IMR-90 (cell line): ENCODE data around the gene PLS1. TPM values are rescaled to one million over a fixed set of nuclear protein-coding genes. Genes with fewer than 3 reads are reported as not detected.

Experiments
- ATAC-seq: fragments of 200-7000 bp; cut with Tn5 transposase; 2 replicates; pipeline ENCODE4 v1.9.1; 2020; ENCODE audit warnings: low read depth, mild to moderate bottlenecking, moderate library complexity
- BruUV-seq: library from RNA; stranded (reverse); fragments of 400-500 nt; replicated peaks from 2 replicates; lab custom pipeline; 2021; lab: Mats Ljungman, UMichigan
- CTCF ChIA-PET: fragments of 300-600 bp; formaldehyde crosslinking; extraction: SDS; loops from one replicate; lab custom pipeline; 2021; ENCODE audit warnings: antibody characterized with exemption; lab: Yijun Ruan, JAX
- POLR2A ChIA-PET: fragments of 300-600 bp; sonication (Branson Sonifier 250); formaldehyde crosslinking; loops from one replicate; lab custom pipeline; 2022; ENCODE audit warnings: antibody characterized with exemption; ENCODE audit not compliant: unreplicated experiment; lab: Charles Lee
- DNase-seq: peaks from one replicate; pipeline ENCODE4 v3.0.0; 2013
- H2AFZ ChIP-seq: replicated peaks from 2 replicates; pipeline ENCODE3; 2013; ENCODE audit warnings: low read length, mild to moderate bottlenecking; ENCODE audit not compliant: poor library complexity
- H2AK5ac ChIP-seq: 2 replicates; pipeline ENCODE4 v1.6.1; 2013; ENCODE audit warnings: low read depth, low read length, inconsistent platforms
- H2AK9ac ChIP-seq: replicated peaks from 2 replicates; pipeline ENCODE3; 2013; ENCODE audit warnings: mild to moderate bottlenecking, low read depth, low read length, moderate library complexity; ENCODE audit not compliant: poor library complexity
- H2BK120ac ChIP-seq: 2 replicates; pipeline ENCODE4 v1.6.1; 2013; ENCODE audit warnings: low read depth, low read length, inconsistent platforms
- H2BK15ac ChIP-seq: 3 replicates; pipeline ENCODE4 v1.6.1; 2013; ENCODE audit warnings: low read depth, low read length, inconsistent platforms
- H2BK20ac ChIP-seq: 2 replicates; pipeline ENCODE4 v1.6.1; 2013; ENCODE audit warnings: low read depth, mild to moderate bottlenecking, inconsistent platforms, low read length, moderate library complexity
- H2BK5ac ChIP-seq: 2 replicates; pipeline ENCODE4 v1.6.1; 2013; ENCODE audit warnings: mild to moderate bottlenecking, low read depth, low read length, inconsistent platforms; ENCODE audit not compliant: poor library complexity, severe bottlenecking
- H3K14ac ChIP-seq: replicated peaks from 2 replicates; pipeline ENCODE4 v1.6.1; 2013; ENCODE audit warnings: low read depth, low read length, inconsistent platforms
- H3K18ac ChIP-seq: 2 replicates; pipeline ENCODE4 v1.6.1; 2013; ENCODE audit warnings: low read depth, low read length, control low read depth
- H3K23ac ChIP-seq: 2 replicates; pipeline ENCODE4 v1.6.1; 2013; ENCODE audit warnings: low read depth, low read length, inconsistent platforms
- H3K27ac ChIP-seq: 2 replicates; pipeline ENCODE4 v1.5.1; 2013; ENCODE audit warnings: mild to moderate bottlenecking, control low read depth, low read length; ENCODE audit not compliant: insufficient read depth
- H3K27me3 ChIP-seq: 2 replicates; pipeline ENCODE4 v1.6.1; 2013; ENCODE audit warnings: low read length; ENCODE audit not compliant: control insufficient read depth, insufficient read depth
- H3K36me3 ChIP-seq: 2 replicates; pipeline ENCODE4 v1.6.1; 2013; ENCODE audit warnings: low read length, mixed read lengths; ENCODE audit not compliant: control insufficient read depth, insufficient read depth
- H3K4ac ChIP-seq: 2 replicates; pipeline ENCODE4 v1.6.1; 2013; ENCODE audit warnings: low read depth, low read length, inconsistent platforms
- H3K4me1 ChIP-seq: 2 replicates; pipeline ENCODE4 v1.6.1; 2013; ENCODE audit warnings: low read length, mixed read lengths; ENCODE audit not compliant: control insufficient read depth, insufficient read depth
- H3K4me2 ChIP-seq: 2 replicates; pipeline ENCODE4 v1.6.1; 2013; ENCODE audit warnings: low read depth, mild to moderate bottlenecking, control low read depth, low read length, moderate library complexity
- H3K4me3 ChIP-seq: 2 replicates; pipeline ENCODE4 v1.5.1; 2013; ENCODE audit warnings: low read depth, mild to moderate bottlenecking, control low read depth, low read length, moderate library complexity; ENCODE audit not compliant: insufficient read depth
- H3K56ac ChIP-seq: 2 replicates; pipeline ENCODE4 v1.6.1; 2013; ENCODE audit warnings: low read length, inconsistent platforms; ENCODE audit not compliant: insufficient read depth; ENCODE audit errors: extremely low read depth
- H3K79me1 ChIP-seq, 2 experiments: 2 replicates each; pipeline ENCODE4 v1.6.1; 2013; ENCODE audit warnings: low read length in 2 of 2, inconsistent platforms in 1 of 2, low read depth in 1 of 2
- H3K9ac ChIP-seq: 2 replicates; pipeline ENCODE4 v1.6.1; 2013; ENCODE audit warnings: low read depth, low read length, control low read depth
- H3K9me1 ChIP-seq: 2 replicates; pipeline ENCODE4 v1.6.1; 2013; ENCODE audit warnings: low read length, inconsistent platforms; ENCODE audit not compliant: insufficient read depth
- H3K9me3 ChIP-seq: 2 replicates; pipeline ENCODE4 v1.6.1; 2013; ENCODE audit warnings: low read length; ENCODE audit not compliant: control insufficient read depth, insufficient read depth
- H4K20me1 ChIP-seq: 2 replicates; pipeline ENCODE4 v1.6.1; 2013; ENCODE audit warnings: low read length, inconsistent platforms; ENCODE audit not compliant: insufficient read depth
- H4K5ac ChIP-seq: 2 replicates; pipeline ENCODE4 v1.6.1; 2013; ENCODE audit warnings: mild to moderate bottlenecking, low read depth, low read length, control low read depth
- H4K8ac ChIP-seq, 2 experiments: 2 replicates each; pipeline ENCODE4 v1.6.1; 2013; ENCODE audit warnings: low read depth in 2 of 2, low read length in 2 of 2, control low read depth in 1 of 2, inconsistent platforms in 1 of 2
- H4K91ac ChIP-seq: 2 replicates; pipeline ENCODE4 v1.6.1; 2013; ENCODE audit warnings: low read depth, low read length, inconsistent platforms; ENCODE audit not compliant: insufficient read depth
- BHLHE40 ChIP-seq: fragments of 150-350 bp; IDR thresholded peaks from 2 replicates; pipeline ENCODE4 v1.6.1; 2016; ENCODE audit warnings: mild to moderate bottlenecking, low read depth, low read length
- CEBPB ChIP-seq: IDR thresholded peaks from 2 replicates; pipeline ENCODE4 v1.6.1; 2012; ENCODE audit warnings: low read depth, low read length, improper control_type of control experiment
- CHD1 ChIP-seq: IDR thresholded peaks from 2 replicates; pipeline ENCODE4 v1.6.1; 2012; ENCODE audit warnings: low read depth, low read length, improper control_type of control experiment
- FOS ChIP-seq: fragments of 150-350 bp; IDR thresholded peaks from 2 replicates; pipeline ENCODE4 v1.6.1; 2016; ENCODE audit warnings: low read depth, low read length
- MAFK ChIP-seq: IDR thresholded peaks from 2 replicates; pipeline ENCODE4 v1.6.1; 2012; ENCODE audit warnings: low read depth, low read length, improper control_type of control experiment
- MAZ ChIP-seq: IDR thresholded peaks from 2 replicates; pipeline ENCODE4 v1.6.1; 2012; ENCODE audit warnings: low read depth, mild to moderate bottlenecking, low read length, improper control_type of control experiment, moderate library complexity, borderline replicate concordance
- NFE2L2 ChIP-seq: fragments of 150-350 bp; IDR thresholded peaks from 2 replicates; pipeline ENCODE4 v1.6.1; 2016; ENCODE audit warnings: low read depth, mild to moderate bottlenecking, low read length
- POLR2A ChIP-seq: IDR thresholded peaks from 2 replicates; pipeline ENCODE4 v1.6.1; 2012; ENCODE audit warnings: mild to moderate bottlenecking, low read depth, low read length
- RAD21 ChIP-seq: IDR thresholded peaks from 2 replicates; pipeline ENCODE4 v1.6.1; 2012; ENCODE audit warnings: low read length, improper control_type of control experiment
- RCOR1 ChIP-seq: IDR thresholded peaks from 2 replicates; pipeline ENCODE4 v1.6.1; 2012; ENCODE audit warnings: mild to moderate bottlenecking, low read length, improper control_type of control experiment; ENCODE audit not compliant: insufficient replicate concordance
- RFX5 ChIP-seq: IDR thresholded peaks from 2 replicates; pipeline ENCODE4 v1.8.0; 2012; ENCODE audit warnings: low read depth, mild to moderate bottlenecking, low read length, moderate library complexity
- SMC3 ChIP-seq: fragments of 150-350 bp; IDR thresholded peaks from 2 replicates; pipeline ENCODE4 v1.6.1; 2016; ENCODE audit warnings: low read depth, mild to moderate bottlenecking, antibody characterized with exemption, low read length, moderate library complexity
- dilution Hi-C: fragments of 300-500 bp; cut with HindIII; formaldehyde crosslinking; loops from one replicate; pipeline ENCODE4 v1.14.3; 2018; ENCODE audit warnings: low sequenced_read_pairs; ENCODE audit not compliant: unreplicated experiment
- in situ Hi-C: fragments of 300-500 bp; cut with MboI; formaldehyde crosslinking; loops from 3 replicates; pipeline ENCODE4 v1.14.3; 2019; ENCODE audit warnings: low sequenced_read_pairs, inconsistent platforms, mixed read lengths
- intact Hi-C: fragments of 100-400 bp; cut with micrococcal nuclease; formaldehyde crosslinking; loops from 2 replicates; pipeline ENCODE4 v1.10.0; 2022
- polyA plus RNA-seq, 3 experiments: library from polyadenylated mRNA; depleted of rRNA; stranded (reverse); fragments of >200 nt; gene quantifications; 2 replicates each; pipeline ENCODE4 v1.2.3, GENCODE V29; 2012; ENCODE audit warnings: low replicate concordance in 1 of 3
- total RNA-seq: library from RNA; depleted of rRNA; stranded (reverse); fragments of >200 nt; gene quantifications from 2 replicates; pipeline ENCODE4 v1.2.3, GENCODE V29; 2012
- TF ChIP-seq, protein P1 (sequence below): fragments of 150-350 bp; IDR thresholded peaks from 2 replicates; pipeline ENCODE4 v1.6.1; 2016; ENCODE audit warnings: low read depth, mild to moderate bottlenecking, low read length, moderate library complexity, borderline replicate concordance
- TF ChIP-seq, protein P2 (sequence below): fragments of 150-350 bp; IDR thresholded peaks from 2 replicates; pipeline ENCODE4 v1.6.1; 2017; ENCODE audit warnings: mild to moderate bottlenecking, antibody characterized with exemption, low read length, low read depth
- TF ChIP-seq, protein P3 (sequence below): conservative IDR thresholded peaks from 2 replicates; pipeline ENCODE4 v1.5.1; 2012; ENCODE audit warnings: mild to moderate bottlenecking, low read depth, low read length, improper control_type of control experiment

PLS1 gene
- total and polyA plus RNA-seq, 2 of the 4 experiments (the other 2 are of a cell fraction), result 0.29 to 0.90 TPM

DNA sequence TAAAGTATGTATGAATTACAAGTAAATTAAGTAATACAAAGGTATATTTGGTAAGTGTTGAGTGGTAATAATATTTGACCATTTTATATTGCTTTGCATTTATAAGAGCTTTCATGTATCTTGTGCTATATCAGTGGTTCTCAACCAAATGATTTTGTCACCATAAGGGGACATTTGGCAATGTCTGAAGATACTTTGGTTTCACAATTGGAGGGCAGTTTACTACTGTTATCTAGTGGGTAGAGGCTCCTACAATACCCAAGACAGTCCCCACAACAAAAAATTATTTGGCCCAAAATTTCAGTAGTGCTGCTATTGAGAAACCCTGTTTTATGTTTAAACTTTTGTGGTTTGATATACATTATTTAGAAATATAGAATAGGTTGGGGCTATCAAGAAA lies 142.2 kb downstream of the PLS1 start:
- H3K18ac ChIP-seq, result no peak overlapping the region
- no peak overlapping the region for H3K27ac ChIP-seq
- no peak for ATAC-seq
- no peak overlapping the region for H2BK5ac ChIP-seq
- no peaks in the 10 kb centered on the region for H3K36me3 ChIP-seq
- intact Hi-C loops (no loop called here), in situ Hi-C loops (no loop called here), dilution Hi-C loops (no loop called here)
- no peak overlapping the region for H2BK15ac ChIP-seq
- H3K9ac ChIP-seq, result no peak overlapping the region
- no peaks in the 10 kb centered on the region for H4K20me1 ChIP-seq
- H4K91ac ChIP-seq, result no peak overlapping the region
- CTCF ChIA-PET, result no interaction called here
- POLR2A ChIA-PET, result no interaction called here
- no peak for DNase-seq
- no peaks in the 10 kb centered on the region for H3K9me3 ChIP-seq
- no peak overlapping the region for H2BK120ac ChIP-seq
- H3K79me1 ChIP-seq, result peaks cover 0 to 3% of the 10 kb centered on the region in 2 experiments; a peak in 1 of 4 replicates
- H2AFZ ChIP-seq, result no peak overlapping the region
- H3K23ac ChIP-seq, result no peak overlapping the region
- H2AK9ac ChIP-seq, result no peak overlapping the region
- H3K4me1 ChIP-seq, result no peaks in the 10 kb centered on the region
- no peak overlapping the region for H3K4me2 ChIP-seq
- H2AK5ac ChIP-seq, result no peak overlapping the region
- H3K4ac ChIP-seq, result no peak overlapping the region
- no peak overlapping the region for H2BK20ac ChIP-seq
- TF ChIP-seq, protein P1, sequence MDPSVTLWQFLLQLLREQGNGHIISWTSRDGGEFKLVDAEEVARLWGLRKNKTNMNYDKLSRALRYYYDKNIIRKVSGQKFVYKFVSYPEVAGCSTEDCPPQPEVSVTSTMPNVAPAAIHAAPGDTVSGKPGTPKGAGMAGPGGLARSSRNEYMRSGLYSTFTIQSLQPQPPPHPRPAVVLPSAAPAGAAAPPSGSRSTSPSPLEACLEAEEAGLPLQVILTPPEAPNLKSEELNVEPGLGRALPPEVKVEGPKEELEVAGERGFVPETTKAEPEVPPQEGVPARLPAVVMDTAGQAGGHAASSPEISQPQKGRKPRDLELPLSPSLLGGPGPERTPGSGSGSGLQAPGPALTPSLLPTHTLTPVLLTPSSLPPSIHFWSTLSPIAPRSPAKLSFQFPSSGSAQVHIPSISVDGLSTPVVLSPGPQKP, result no peak
- TF ChIP-seq NFE2L2, result no peak
- no peak for TF ChIP-seq RAD21
- TF ChIP-seq MAFK, result no peak
- no peak for TF ChIP-seq CHD1
- TF ChIP-seq SMC3, result no peak
- TF ChIP-seq MAZ, result no peak
- no peak for TF ChIP-seq CEBPB
- TF ChIP-seq FOS, result no peak
- no peak for TF ChIP-seq BHLHE40
- TF ChIP-seq, protein P2, sequence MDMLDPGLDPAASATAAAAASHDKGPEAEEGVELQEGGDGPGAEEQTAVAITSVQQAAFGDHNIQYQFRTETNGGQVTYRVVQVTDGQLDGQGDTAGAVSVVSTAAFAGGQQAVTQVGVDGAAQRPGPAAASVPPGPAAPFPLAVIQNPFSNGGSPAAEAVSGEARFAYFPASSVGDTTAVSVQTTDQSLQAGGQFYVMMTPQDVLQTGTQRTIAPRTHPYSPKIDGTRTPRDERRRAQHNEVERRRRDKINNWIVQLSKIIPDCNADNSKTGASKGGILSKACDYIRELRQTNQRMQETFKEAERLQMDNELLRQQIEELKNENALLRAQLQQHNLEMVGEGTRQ, result no peak
- no peak for TF ChIP-seq POLR2A
- no peak for TF ChIP-seq RFX5
- TF ChIP-seq RCOR1, result no peak
- TF ChIP-seq, protein P3, sequence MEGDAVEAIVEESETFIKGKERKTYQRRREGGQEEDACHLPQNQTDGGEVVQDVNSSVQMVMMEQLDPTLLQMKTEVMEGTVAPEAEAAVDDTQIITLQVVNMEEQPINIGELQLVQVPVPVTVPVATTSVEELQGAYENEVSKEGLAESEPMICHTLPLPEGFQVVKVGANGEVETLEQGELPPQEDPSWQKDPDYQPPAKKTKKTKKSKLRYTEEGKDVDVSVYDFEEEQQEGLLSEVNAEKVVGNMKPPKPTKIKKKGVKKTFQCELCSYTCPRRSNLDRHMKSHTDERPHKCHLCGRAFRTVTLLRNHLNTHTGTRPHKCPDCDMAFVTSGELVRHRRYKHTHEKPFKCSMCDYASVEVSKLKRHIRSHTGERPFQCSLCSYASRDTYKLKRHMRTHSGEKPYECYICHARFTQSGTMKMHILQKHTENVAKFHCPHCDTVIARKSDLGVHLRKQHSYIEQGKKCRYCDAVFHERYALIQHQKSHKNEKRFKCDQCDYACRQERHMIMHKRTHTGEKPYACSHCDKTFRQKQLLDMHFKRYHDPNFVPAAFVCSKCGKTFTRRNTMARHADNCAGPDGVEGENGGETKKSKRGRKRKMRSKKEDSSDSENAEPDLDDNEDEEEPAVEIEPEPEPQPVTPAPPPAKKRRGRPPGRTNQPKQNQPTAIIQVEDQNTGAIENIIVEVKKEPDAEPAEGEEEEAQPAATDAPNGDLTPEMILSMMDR, result no peak
- H3K56ac ChIP-seq, result no peak overlapping the region
- no peak overlapping the region for H4K5ac ChIP-seq
- no peak overlapping the region for H3K4me3 ChIP-seq
- no peaks in the 10 kb centered on the region for H3K9me1 ChIP-seq
- no TSS peak for BruUV-seq
- no peaks in the 10 kb centered on the region for H3K27me3 ChIP-seq
- no peak overlapping the region for H3K14ac ChIP-seq
- no peak overlapping the region for H4K8ac ChIP-seq
